ENCODE measurements around the gene ZNF267.

The ZNF267 gene

DNA sequence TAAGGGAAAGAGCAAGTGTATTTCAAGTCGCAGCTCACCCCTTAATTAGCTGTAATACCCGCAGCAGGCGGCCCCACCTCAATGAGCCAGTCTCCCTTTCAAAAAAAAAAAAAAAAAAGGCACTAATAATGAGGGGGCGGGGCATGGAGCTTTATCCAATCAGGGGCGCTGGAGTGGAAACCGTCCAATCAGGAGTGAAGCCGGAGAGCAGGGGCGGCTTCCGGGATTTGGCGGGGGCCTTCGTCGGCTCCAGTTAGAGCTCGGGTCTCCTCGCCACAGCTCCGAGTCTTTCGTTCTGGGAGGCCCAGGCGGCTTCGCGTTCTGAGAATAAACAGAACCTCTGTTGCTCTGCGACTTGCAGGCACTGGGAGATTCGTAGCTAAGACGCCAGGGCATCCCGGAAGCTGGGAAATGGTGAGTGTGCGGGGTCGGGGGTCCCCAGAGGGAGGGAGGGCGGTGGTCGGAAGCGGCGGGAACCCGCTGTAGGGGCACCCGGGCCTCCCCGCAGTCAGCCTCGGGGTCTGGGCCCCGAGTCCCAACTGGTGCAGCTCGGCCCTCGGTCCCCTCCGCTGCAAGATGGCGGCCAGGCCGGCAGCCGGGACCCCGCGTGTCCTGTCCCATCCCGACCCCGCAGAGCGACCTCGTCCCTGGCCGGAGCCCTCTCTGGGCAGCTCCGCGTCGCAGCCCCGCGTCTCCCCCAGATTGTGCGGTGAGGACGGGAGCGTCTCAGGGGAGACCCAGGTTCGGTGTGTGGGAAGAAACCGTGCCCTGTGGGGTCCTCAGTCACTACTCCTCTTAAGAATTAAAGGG is at the start of gene ZNF267 (continued):
- TF ChIP-seq, protein P1, sequence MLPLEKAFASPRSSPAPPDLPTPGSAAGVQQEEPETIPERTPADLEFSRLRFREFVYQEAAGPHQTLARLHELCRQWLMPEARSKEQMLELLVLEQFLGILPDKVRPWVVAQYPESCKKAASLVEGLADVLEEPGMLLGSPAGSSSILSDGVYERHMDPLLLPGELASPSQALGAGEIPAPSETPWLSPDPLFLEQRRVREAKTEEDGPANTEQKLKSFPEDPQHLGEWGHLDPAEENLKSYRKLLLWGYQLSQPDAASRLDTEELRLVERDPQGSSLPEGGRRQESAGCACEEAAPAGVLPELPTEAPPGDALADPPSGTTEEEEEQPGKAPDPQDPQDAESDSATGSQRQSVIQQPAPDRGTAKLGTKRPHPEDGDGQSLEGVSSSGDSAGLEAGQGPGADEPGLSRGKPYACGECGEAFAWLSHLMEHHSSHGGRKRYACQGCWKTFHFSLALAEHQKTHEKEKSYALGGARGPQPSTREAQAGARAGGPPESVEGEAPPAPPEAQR (tag by site-specific recombination; IDR thresholded peaks at IDR 0.05) = no peak
- TF ChIP-seq GLI2 (tag by site-specific recombination; IDR thresholded peaks at IDR 0.05; ENCODE audit: borderline replicate concordance, low read depth) (no peak), ZNF600 (tag by site-specific recombination; IDR thresholded peaks at IDR 0.05) (peak; percentile 59), ZNF843 (tag by site-specific recombination; IDR thresholded peaks at IDR 0.05) (no peak), BCL11B (tag by site-specific recombination; IDR thresholded peaks at IDR 0.05; ENCODE audit: low read depth) (no peak), ZNF239 (tag by site-specific recombination; IDR thresholded peaks at IDR 0.05) (no peak), ZNF23 (tag by site-specific recombination; IDR thresholded peaks at IDR 0.05; ENCODE audit: borderline replicate concordance) (no peak), ZNF169 (tag by site-specific recombination; IDR thresholded peaks at IDR 0.05) (no peak), ZNF777 (tag by site-specific recombination; IDR thresholded peaks at IDR 0.05; ENCODE audit: borderline replicate concordance) (no peak), ZNF521 (tag by site-specific recombination; IDR thresholded peaks at IDR 0.05) (no peak), YY2 (tag by site-specific recombination; IDR thresholded peaks at IDR 0.05) (peak; percentile 68; the same call in 1 of the 2 replicates), ZSCAN23 (tag by site-specific recombination; IDR thresholded peaks at IDR 0.05) (no peak), KLF8 (tag by site-specific recombination; IDR thresholded peaks at IDR 0.05) (peak; percentile 45; the same call in 1 of the 2 replicates), ZNF433 (tag by site-specific recombination; IDR thresholded peaks at IDR 0.05; ENCODE audit: low read depth) (no peak), SP2 (tag by site-specific recombination; IDR thresholded peaks at IDR 0.05) (peak; percentile 78), ZNF341 (tag by site-specific recombination; IDR thresholded peaks at IDR 0.05; ENCODE audit: low read depth) (peak; percentile 87), SP7 (tag by site-specific recombination; IDR thresholded peaks at IDR 0.05) (peak; percentile 52; the same call in 1 of the 2 replicates), ZXDB (tag by site-specific recombination; IDR thresholded peaks at IDR 0.05) (peak; percentile 75; the same call in 1 of the 2 replicates)
- TF ChIP-seq, protein P2, sequence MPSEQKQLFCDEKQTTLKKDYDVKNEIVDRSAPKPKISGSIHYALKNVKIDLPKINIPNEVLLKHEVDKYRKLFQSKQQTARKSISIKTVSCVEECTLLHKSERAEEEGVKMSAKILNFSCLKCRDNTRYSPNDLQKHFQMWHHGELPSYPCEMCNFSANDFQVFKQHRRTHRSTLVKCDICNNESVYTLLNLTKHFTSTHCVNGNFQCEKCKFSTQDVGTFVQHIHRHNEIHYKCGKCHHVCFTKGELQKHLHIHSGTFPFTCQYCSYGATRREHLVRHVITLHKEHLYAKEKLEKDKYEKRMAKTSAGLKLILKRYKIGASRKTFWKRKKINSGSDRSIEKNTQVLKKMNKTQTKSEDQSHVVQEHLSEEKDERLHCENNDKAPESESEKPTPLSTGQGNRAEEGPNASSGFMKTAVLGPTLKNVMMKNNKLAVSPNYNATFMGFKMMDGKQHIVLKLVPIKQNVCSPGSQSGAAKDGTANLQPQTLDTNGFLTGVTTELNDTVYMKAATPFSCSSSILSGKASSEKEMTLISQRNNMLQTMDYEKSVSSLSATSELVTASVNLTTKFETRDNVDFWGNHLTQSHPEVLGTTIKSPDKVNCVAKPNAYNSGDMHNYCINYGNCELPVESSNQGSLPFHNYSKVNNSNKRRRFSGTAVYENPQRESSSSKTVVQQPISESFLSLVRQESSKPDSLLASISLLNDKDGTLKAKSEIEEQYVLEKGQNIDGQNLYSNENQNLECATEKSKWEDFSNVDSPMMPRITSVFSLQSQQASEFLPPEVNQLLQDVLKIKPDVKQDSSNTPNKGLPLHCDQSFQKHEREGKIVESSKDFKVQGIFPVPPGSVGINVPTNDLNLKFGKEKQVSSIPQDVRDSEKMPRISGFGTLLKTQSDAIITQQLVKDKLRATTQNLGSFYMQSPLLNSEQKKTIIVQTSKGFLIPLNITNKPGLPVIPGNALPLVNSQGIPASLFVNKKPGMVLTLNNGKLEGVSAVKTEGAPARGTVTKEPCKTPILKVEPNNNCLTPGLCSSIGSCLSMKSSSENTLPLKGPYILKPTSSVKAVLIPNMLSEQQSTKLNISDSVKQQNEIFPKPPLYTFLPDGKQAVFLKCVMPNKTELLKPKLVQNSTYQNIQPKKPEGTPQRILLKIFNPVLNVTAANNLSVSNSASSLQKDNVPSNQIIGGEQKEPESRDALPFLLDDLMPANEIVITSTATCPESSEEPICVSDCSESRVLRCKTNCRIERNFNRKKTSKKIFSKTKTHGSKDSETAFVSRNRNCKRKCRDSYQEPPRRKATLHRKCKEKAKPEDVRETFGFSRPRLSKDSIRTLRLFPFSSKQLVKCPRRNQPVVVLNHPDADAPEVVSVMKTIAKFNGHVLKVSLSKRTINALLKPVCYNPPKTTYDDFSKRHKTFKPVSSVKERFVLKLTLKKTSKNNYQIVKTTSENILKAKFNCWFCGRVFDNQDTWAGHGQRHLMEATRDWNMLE (tag by site-specific recombination; conservative IDR thresholded peaks at IDR 0.05; ENCODE audit: low read depth) = no peak
- TF ChIP-seq, protein P3, sequence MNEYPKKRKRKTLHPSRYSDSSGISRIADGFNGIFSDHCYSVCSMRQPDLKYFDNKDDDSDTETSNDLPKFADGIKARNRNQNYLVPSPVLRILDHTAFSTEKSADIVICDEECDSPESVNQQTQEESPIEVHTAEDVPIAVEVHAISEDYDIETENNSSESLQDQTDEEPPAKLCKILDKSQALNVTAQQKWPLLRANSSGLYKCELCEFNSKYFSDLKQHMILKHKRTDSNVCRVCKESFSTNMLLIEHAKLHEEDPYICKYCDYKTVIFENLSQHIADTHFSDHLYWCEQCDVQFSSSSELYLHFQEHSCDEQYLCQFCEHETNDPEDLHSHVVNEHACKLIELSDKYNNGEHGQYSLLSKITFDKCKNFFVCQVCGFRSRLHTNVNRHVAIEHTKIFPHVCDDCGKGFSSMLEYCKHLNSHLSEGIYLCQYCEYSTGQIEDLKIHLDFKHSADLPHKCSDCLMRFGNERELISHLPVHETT (tag by site-specific recombination; IDR thresholded peaks at IDR 0.05) = no peak
- TF ChIP-seq, protein P4, sequence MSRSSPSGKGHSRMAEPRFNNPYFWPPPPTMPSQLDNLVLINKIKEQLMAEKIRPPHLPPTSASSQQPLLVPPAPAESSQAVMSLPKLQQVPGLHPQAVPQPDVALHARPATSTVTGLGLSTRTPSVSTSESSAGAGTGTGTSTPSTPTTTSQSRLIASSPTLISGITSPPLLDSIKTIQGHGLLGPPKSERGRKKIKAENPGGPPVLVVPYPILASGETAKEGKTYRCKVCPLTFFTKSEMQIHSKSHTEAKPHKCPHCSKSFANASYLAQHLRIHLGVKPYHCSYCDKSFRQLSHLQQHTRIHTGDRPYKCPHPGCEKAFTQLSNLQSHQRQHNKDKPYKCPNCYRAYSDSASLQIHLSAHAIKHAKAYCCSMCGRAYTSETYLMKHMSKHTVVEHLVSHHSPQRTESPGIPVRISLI (tag by site-specific recombination; IDR thresholded peaks at IDR 0.05) = peak; percentile 94
- TF ChIP-seq, protein P5, sequence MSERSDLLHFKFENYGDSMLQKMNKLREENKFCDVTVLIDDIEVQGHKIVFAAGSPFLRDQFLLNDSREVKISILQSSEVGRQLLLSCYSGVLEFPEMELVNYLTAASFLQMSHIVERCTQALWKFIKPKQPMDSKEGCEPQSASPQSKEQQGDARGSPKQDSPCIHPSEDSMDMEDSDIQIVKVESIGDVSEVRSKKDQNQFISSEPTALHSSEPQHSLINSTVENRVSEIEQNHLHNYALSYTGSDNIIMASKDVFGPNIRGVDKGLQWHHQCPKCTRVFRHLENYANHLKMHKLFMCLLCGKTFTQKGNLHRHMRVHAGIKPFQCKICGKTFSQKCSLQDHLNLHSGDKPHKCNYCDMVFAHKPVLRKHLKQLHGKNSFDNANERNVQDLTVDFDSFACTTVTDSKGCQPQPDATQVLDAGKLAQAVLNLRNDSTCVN (tag by site-specific recombination; optimal IDR thresholded peaks at IDR 0.05) = peak; percentile 35
- TF ChIP-seq, protein P6, sequence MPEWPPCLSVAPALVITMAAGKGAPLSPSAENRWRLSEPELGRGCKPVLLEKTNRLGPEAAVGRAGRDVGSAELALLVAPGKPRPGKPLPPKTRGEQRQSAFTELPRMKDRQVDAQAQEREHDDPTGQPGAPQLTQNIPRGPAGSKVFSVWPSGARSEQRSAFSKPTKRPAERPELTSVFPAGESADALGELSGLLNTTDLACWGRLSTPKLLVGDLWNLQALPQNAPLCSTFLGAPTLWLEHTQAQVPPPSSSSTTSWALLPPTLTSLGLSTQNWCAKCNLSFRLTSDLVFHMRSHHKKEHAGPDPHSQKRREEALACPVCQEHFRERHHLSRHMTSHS (tag by site-specific recombination; IDR thresholded peaks at IDR 0.05) = no peak
- TF ChIP-seq, protein P7, sequence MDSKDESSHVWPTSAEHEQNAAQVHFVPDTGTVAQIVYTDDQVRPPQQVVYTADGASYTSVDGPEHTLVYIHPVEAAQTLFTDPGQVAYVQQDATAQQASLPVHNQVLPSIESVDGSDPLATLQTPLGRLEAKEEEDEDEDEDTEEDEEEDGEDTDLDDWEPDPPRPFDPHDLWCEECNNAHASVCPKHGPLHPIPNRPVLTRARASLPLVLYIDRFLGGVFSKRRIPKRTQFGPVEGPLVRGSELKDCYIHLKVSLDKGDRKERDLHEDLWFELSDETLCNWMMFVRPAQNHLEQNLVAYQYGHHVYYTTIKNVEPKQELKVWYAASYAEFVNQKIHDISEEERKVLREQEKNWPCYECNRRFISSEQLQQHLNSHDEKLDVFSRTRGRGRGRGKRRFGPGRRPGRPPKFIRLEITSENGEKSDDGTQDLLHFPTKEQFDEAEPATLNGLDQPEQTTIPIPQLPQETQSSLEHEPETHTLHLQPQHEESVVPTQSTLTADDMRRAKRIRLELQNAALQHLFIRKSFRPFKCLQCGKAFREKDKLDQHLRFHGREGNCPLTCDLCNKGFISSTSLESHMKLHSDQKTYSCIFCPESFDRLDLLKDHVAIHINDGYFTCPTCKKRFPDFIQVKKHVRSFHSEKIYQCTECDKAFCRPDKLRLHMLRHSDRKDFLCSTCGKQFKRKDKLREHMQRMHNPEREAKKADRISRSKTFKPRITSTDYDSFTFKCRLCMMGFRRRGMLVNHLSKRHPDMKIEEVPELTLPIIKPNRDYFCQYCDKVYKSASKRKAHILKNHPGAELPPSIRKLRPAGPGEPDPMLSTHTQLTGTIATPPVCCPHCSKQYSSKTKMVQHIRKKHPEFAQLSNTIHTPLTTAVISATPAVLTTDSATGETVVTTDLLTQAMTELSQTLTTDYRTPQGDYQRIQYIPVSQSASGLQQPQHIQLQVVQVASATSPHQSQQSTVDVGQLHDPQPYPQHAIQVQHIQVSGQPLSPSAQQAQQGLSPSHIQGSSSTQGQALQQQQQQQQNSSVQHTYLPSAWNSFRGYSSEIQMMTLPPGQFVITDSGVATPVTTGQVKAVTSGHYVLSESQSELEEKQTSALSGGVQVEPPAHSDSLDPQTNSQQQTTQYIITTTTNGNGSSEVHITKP (tag by site-specific recombination; IDR thresholded peaks at IDR 0.05) = peak; percentile 58
